IMR-90 (cell line): Measurements from ENCODE around the gene AS3MT. TPM values are rescaled to one million over a fixed set of nuclear protein-coding genes. Genes with fewer than 3 reads are reported as not detected.

Experiments
- ATAC-seq: fragments of 200-7000 bp; cut with Tn5 transposase; 2 replicates; pipeline ENCODE4 v1.9.1; 2020; ENCODE audit warnings: low read depth, mild to moderate bottlenecking, moderate library complexity
- BruUV-seq: library from RNA; stranded (reverse); fragments of 400-500 nt; replicated peaks from 2 replicates; lab custom pipeline; 2021; lab: Mats Ljungman, UMichigan
- CTCF ChIA-PET: fragments of 300-600 bp; formaldehyde crosslinking; extraction: SDS; loops from one replicate; lab custom pipeline; 2021; ENCODE audit warnings: antibody characterized with exemption; lab: Yijun Ruan, JAX
- POLR2A ChIA-PET: fragments of 300-600 bp; sonication (Branson Sonifier 250); formaldehyde crosslinking; loops from one replicate; lab custom pipeline; 2022; ENCODE audit warnings: antibody characterized with exemption; ENCODE audit not compliant: unreplicated experiment; lab: Charles Lee
- DNase-seq: peaks from one replicate; pipeline ENCODE4 v3.0.0; 2013
- H2AFZ ChIP-seq: replicated peaks from 2 replicates; pipeline ENCODE3; 2013; ENCODE audit warnings: low read length, mild to moderate bottlenecking; ENCODE audit not compliant: poor library complexity
- H2AK5ac ChIP-seq: 2 replicates; pipeline ENCODE4 v1.6.1; 2013; ENCODE audit warnings: low read depth, low read length, inconsistent platforms
- H2AK9ac ChIP-seq: replicated peaks from 2 replicates; pipeline ENCODE3; 2013; ENCODE audit warnings: mild to moderate bottlenecking, low read depth, low read length, moderate library complexity; ENCODE audit not compliant: poor library complexity
- H2BK120ac ChIP-seq: 2 replicates; pipeline ENCODE4 v1.6.1; 2013; ENCODE audit warnings: low read depth, low read length, inconsistent platforms
- H2BK15ac ChIP-seq: 3 replicates; pipeline ENCODE4 v1.6.1; 2013; ENCODE audit warnings: low read depth, low read length, inconsistent platforms
- H2BK20ac ChIP-seq: 2 replicates; pipeline ENCODE4 v1.6.1; 2013; ENCODE audit warnings: low read depth, mild to moderate bottlenecking, inconsistent platforms, low read length, moderate library complexity
- H2BK5ac ChIP-seq: 2 replicates; pipeline ENCODE4 v1.6.1; 2013; ENCODE audit warnings: mild to moderate bottlenecking, low read depth, low read length, inconsistent platforms; ENCODE audit not compliant: poor library complexity, severe bottlenecking
- H3K14ac ChIP-seq: replicated peaks from 2 replicates; pipeline ENCODE4 v1.6.1; 2013; ENCODE audit warnings: low read depth, low read length, inconsistent platforms
- H3K18ac ChIP-seq: 2 replicates; pipeline ENCODE4 v1.6.1; 2013; ENCODE audit warnings: low read depth, low read length, control low read depth
- H3K23ac ChIP-seq: 2 replicates; pipeline ENCODE4 v1.6.1; 2013; ENCODE audit warnings: low read depth, low read length, inconsistent platforms
- H3K27ac ChIP-seq: 2 replicates; pipeline ENCODE4 v1.5.1; 2013; ENCODE audit warnings: mild to moderate bottlenecking, control low read depth, low read length; ENCODE audit not compliant: insufficient read depth
- H3K27me3 ChIP-seq: 2 replicates; pipeline ENCODE4 v1.6.1; 2013; ENCODE audit warnings: low read length; ENCODE audit not compliant: control insufficient read depth, insufficient read depth
- H3K36me3 ChIP-seq: 2 replicates; pipeline ENCODE4 v1.6.1; 2013; ENCODE audit warnings: low read length, mixed read lengths; ENCODE audit not compliant: control insufficient read depth, insufficient read depth
- H3K4ac ChIP-seq: 2 replicates; pipeline ENCODE4 v1.6.1; 2013; ENCODE audit warnings: low read depth, low read length, inconsistent platforms
- H3K4me1 ChIP-seq: 2 replicates; pipeline ENCODE4 v1.6.1; 2013; ENCODE audit warnings: low read length, mixed read lengths; ENCODE audit not compliant: control insufficient read depth, insufficient read depth
- H3K4me2 ChIP-seq: 2 replicates; pipeline ENCODE4 v1.6.1; 2013; ENCODE audit warnings: low read depth, mild to moderate bottlenecking, control low read depth, low read length, moderate library complexity
- H3K4me3 ChIP-seq: 2 replicates; pipeline ENCODE4 v1.5.1; 2013; ENCODE audit warnings: low read depth, mild to moderate bottlenecking, control low read depth, low read length, moderate library complexity; ENCODE audit not compliant: insufficient read depth
- H3K56ac ChIP-seq: 2 replicates; pipeline ENCODE4 v1.6.1; 2013; ENCODE audit warnings: low read length, inconsistent platforms; ENCODE audit not compliant: insufficient read depth; ENCODE audit errors: extremely low read depth
- H3K79me1 ChIP-seq, 2 experiments: 2 replicates each; pipeline ENCODE4 v1.6.1; 2013; ENCODE audit warnings: low read length in 2 of 2, inconsistent platforms in 1 of 2, low read depth in 1 of 2
- H3K9ac ChIP-seq: 2 replicates; pipeline ENCODE4 v1.6.1; 2013; ENCODE audit warnings: low read depth, low read length, control low read depth
- H3K9me1 ChIP-seq: 2 replicates; pipeline ENCODE4 v1.6.1; 2013; ENCODE audit warnings: low read length, inconsistent platforms; ENCODE audit not compliant: insufficient read depth
- H3K9me3 ChIP-seq: 2 replicates; pipeline ENCODE4 v1.6.1; 2013; ENCODE audit warnings: low read length; ENCODE audit not compliant: control insufficient read depth, insufficient read depth
- H4K20me1 ChIP-seq: 2 replicates; pipeline ENCODE4 v1.6.1; 2013; ENCODE audit warnings: low read length, inconsistent platforms; ENCODE audit not compliant: insufficient read depth
- H4K5ac ChIP-seq: 2 replicates; pipeline ENCODE4 v1.6.1; 2013; ENCODE audit warnings: mild to moderate bottlenecking, low read depth, low read length, control low read depth
- H4K8ac ChIP-seq, 2 experiments: 2 replicates each; pipeline ENCODE4 v1.6.1; 2013; ENCODE audit warnings: low read depth in 2 of 2, low read length in 2 of 2, control low read depth in 1 of 2, inconsistent platforms in 1 of 2
- H4K91ac ChIP-seq: 2 replicates; pipeline ENCODE4 v1.6.1; 2013; ENCODE audit warnings: low read depth, low read length, inconsistent platforms; ENCODE audit not compliant: insufficient read depth
- BHLHE40 ChIP-seq: fragments of 150-350 bp; IDR thresholded peaks from 2 replicates; pipeline ENCODE4 v1.6.1; 2016; ENCODE audit warnings: mild to moderate bottlenecking, low read depth, low read length
- CEBPB ChIP-seq: IDR thresholded peaks from 2 replicates; pipeline ENCODE4 v1.6.1; 2012; ENCODE audit warnings: low read depth, low read length, improper control_type of control experiment
- CHD1 ChIP-seq: IDR thresholded peaks from 2 replicates; pipeline ENCODE4 v1.6.1; 2012; ENCODE audit warnings: low read depth, low read length, improper control_type of control experiment
- FOS ChIP-seq: fragments of 150-350 bp; IDR thresholded peaks from 2 replicates; pipeline ENCODE4 v1.6.1; 2016; ENCODE audit warnings: low read depth, low read length
- MAFK ChIP-seq: IDR thresholded peaks from 2 replicates; pipeline ENCODE4 v1.6.1; 2012; ENCODE audit warnings: low read depth, low read length, improper control_type of control experiment
- MAZ ChIP-seq: IDR thresholded peaks from 2 replicates; pipeline ENCODE4 v1.6.1; 2012; ENCODE audit warnings: low read depth, mild to moderate bottlenecking, low read length, improper control_type of control experiment, moderate library complexity, borderline replicate concordance
- MXI1 ChIP-seq: IDR thresholded peaks from 2 replicates; pipeline ENCODE4 v1.6.1; 2012; ENCODE audit warnings: low read depth, mild to moderate bottlenecking, low read length, moderate library complexity, borderline replicate concordance
- NFE2L2 ChIP-seq: fragments of 150-350 bp; IDR thresholded peaks from 2 replicates; pipeline ENCODE4 v1.6.1; 2016; ENCODE audit warnings: low read depth, mild to moderate bottlenecking, low read length
- POLR2A ChIP-seq: IDR thresholded peaks from 2 replicates; pipeline ENCODE4 v1.6.1; 2012; ENCODE audit warnings: mild to moderate bottlenecking, low read depth, low read length
- RAD21 ChIP-seq: IDR thresholded peaks from 2 replicates; pipeline ENCODE4 v1.6.1; 2012; ENCODE audit warnings: low read length, improper control_type of control experiment
- RCOR1 ChIP-seq: IDR thresholded peaks from 2 replicates; pipeline ENCODE4 v1.6.1; 2012; ENCODE audit warnings: mild to moderate bottlenecking, low read length, improper control_type of control experiment; ENCODE audit not compliant: insufficient replicate concordance
- RFX5 ChIP-seq: IDR thresholded peaks from 2 replicates; pipeline ENCODE4 v1.8.0; 2012; ENCODE audit warnings: low read depth, mild to moderate bottlenecking, low read length, moderate library complexity
- SMC3 ChIP-seq: fragments of 150-350 bp; IDR thresholded peaks from 2 replicates; pipeline ENCODE4 v1.6.1; 2016; ENCODE audit warnings: low read depth, mild to moderate bottlenecking, antibody characterized with exemption, low read length, moderate library complexity
- WGBS, 2 experiments: methylation state at CpG; one replicate each; pipeline versions ENCODE4 v1.1.5 to v1.1.7; 2013; ENCODE audit warnings: missing lambda C conversion rate in 2 of 2; ENCODE audit not compliant: insufficient read length in 1 of 2; ENCODE audit errors: extremely low coverage in 2 of 2; 5-methylcytosine and 5-hydroxymethylcytosine counted together
- dilution Hi-C: fragments of 300-500 bp; cut with HindIII; formaldehyde crosslinking; loops from one replicate; pipeline ENCODE4 v1.14.3; 2018; ENCODE audit warnings: low sequenced_read_pairs; ENCODE audit not compliant: unreplicated experiment
- in situ Hi-C: fragments of 300-500 bp; cut with MboI; formaldehyde crosslinking; loops from 3 replicates; pipeline ENCODE4 v1.14.3; 2019; ENCODE audit warnings: low sequenced_read_pairs, inconsistent platforms, mixed read lengths
- intact Hi-C: fragments of 100-400 bp; cut with micrococcal nuclease; formaldehyde crosslinking; loops from 2 replicates; pipeline ENCODE4 v1.10.0; 2022
- polyA plus RNA-seq, 3 experiments: library from polyadenylated mRNA; depleted of rRNA; stranded (reverse); fragments of >200 nt; gene quantifications; 2 replicates each; pipeline ENCODE4 v1.2.3, GENCODE V29; 2012; ENCODE audit warnings: low replicate concordance in 1 of 3
- total RNA-seq: library from RNA; depleted of rRNA; stranded (reverse); fragments of >200 nt; gene quantifications from 2 replicates; pipeline ENCODE4 v1.2.3, GENCODE V29; 2012
- TF ChIP-seq, protein P1 (sequence below): fragments of 150-350 bp; IDR thresholded peaks from 2 replicates; pipeline ENCODE4 v1.6.1; 2016; ENCODE audit warnings: low read depth, mild to moderate bottlenecking, low read length, moderate library complexity, borderline replicate concordance
- TF ChIP-seq, protein P2 (sequence below): fragments of 150-350 bp; IDR thresholded peaks from 2 replicates; pipeline ENCODE4 v1.6.1; 2017; ENCODE audit warnings: mild to moderate bottlenecking, antibody characterized with exemption, low read length, low read depth

The AS3MT gene
- total and polyA plus RNA-seq, 2 of the 4 experiments (the other 2 are of a cell fraction) = 2.7 to 3.6 TPM

- no peak for TF ChIP-seq MAZ
These were observed 12.4 kb upstream of the AS3MT start (continued) for GRCh38 chr10:102856758-102857424.

- no peak overlapping the region for H2AK5ac ChIP-seq
- no peak overlapping the region for H3K14ac ChIP-seq
- no peak overlapping the region for H4K8ac ChIP-seq
- no peak overlapping the region for H4K91ac ChIP-seq
- no peak for ATAC-seq
- H3K56ac ChIP-seq = no peak overlapping the region
- WGBS, 2 experiments = 80% methylated on average over 1 of the region's 2 CpGs; no CpG with 5 or more reads in 1 of the 2 experiments
- intact Hi-C loops (no loop called here), in situ Hi-C loops (no loop called here), dilution Hi-C loops (no loop called here)
- no peak overlapping the region for H2BK15ac ChIP-seq
- POLR2A ChIA-PET = no interaction called here
- H3K4me1 ChIP-seq = no peaks in the 10 kb centered on the region
- no peak overlapping the region for H3K4me3 ChIP-seq
- no peak overlapping the region for H4K5ac ChIP-seq
- CTCF ChIA-PET = no interaction called here
- H3K9ac ChIP-seq = no peak overlapping the region
- H3K27me3 ChIP-seq = no peaks in the 10 kb centered on the region
- peaks cover 5% of the 10 kb centered on the region; the same call in 1 of the 2 replicates for H3K36me3 ChIP-seq
- no peak overlapping the region for H2AFZ ChIP-seq
- H3K4me2 ChIP-seq = no peak overlapping the region
- BruUV-seq = no TSS peak
- no peak overlapping the region for H2AK9ac ChIP-seq
- H2BK20ac ChIP-seq = no peak overlapping the region
- no peak overlapping the region for H3K23ac ChIP-seq
- H3K18ac ChIP-seq = no peak overlapping the region
- no peak overlapping the region for H3K27ac ChIP-seq
- H2BK120ac ChIP-seq = no peak overlapping the region
- H3K79me1 ChIP-seq = peaks cover 11 to 23% of the 10 kb centered on the region in 2 experiments; a peak in 3 of 4 replicates
- H3K9me3 ChIP-seq = no peaks in the 10 kb centered on the region
- no peak overlapping the region for H2BK5ac ChIP-seq
- H3K4ac ChIP-seq = no peak overlapping the region
- H3K9me1 ChIP-seq = no peaks in the 10 kb centered on the region; the same call in 1 of the 2 replicates
- no peak for DNase-seq
- H4K20me1 ChIP-seq = no peaks in the 10 kb centered on the region; the same call in none of the 2 replicates
- TF ChIP-seq POLR2A = no peak
- no peak for TF ChIP-seq CHD1
- TF ChIP-seq, protein P1, sequence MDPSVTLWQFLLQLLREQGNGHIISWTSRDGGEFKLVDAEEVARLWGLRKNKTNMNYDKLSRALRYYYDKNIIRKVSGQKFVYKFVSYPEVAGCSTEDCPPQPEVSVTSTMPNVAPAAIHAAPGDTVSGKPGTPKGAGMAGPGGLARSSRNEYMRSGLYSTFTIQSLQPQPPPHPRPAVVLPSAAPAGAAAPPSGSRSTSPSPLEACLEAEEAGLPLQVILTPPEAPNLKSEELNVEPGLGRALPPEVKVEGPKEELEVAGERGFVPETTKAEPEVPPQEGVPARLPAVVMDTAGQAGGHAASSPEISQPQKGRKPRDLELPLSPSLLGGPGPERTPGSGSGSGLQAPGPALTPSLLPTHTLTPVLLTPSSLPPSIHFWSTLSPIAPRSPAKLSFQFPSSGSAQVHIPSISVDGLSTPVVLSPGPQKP = no peak
- no peak for TF ChIP-seq RAD21
- TF ChIP-seq SMC3 = no peak
- TF ChIP-seq, protein P2, sequence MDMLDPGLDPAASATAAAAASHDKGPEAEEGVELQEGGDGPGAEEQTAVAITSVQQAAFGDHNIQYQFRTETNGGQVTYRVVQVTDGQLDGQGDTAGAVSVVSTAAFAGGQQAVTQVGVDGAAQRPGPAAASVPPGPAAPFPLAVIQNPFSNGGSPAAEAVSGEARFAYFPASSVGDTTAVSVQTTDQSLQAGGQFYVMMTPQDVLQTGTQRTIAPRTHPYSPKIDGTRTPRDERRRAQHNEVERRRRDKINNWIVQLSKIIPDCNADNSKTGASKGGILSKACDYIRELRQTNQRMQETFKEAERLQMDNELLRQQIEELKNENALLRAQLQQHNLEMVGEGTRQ = no peak
- no peak for TF ChIP-seq CEBPB
- no peak for TF ChIP-seq FOS
- no peak for TF ChIP-seq MAZ
- no peak for TF ChIP-seq MXI1
- no peak for TF ChIP-seq MAFK
- no peak for TF ChIP-seq BHLHE40
- TF ChIP-seq RCOR1 = no peak
- no peak for TF ChIP-seq NFE2L2
- TF ChIP-seq RFX5 = no peak
These were observed 9.4 kb upstream of the AS3MT start for GRCh38 chr10:102859911-102860310.
